ENCODE data around the gene TAS2R38.
"Not testable (repeated sequence)": the region's sequence is repeated elsewhere in the genome, so short reads cannot be mapped to it uniquely, and the experiment has no call there.

The TAS2R38 gene

DNA sequence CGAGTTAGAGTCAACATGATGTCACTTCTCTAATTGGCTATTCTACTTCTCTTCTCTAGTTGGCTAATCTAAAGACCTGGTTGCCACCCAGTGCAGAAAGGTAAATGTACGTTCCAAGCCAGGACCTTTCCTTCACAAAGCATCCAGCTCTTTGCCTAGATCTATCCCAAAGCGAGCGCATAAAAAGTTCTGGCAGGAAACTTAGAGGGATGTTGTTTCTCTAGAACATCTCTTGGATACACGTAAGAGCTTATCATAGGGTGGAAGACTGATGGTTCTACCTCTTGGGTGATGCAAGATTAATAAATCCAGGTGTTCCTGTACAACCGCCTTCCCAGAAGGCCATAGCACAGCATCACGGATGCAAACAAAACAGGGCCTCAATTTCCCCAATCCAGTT lies at the start of gene TAS2R38:
TAS2R38 (minus strand) TSS at position 101 of the 400 bp plus-strand sequence; CDS start at position 17, 84 bp downstream.
- no peak for FAIRE-seq

DNA sequence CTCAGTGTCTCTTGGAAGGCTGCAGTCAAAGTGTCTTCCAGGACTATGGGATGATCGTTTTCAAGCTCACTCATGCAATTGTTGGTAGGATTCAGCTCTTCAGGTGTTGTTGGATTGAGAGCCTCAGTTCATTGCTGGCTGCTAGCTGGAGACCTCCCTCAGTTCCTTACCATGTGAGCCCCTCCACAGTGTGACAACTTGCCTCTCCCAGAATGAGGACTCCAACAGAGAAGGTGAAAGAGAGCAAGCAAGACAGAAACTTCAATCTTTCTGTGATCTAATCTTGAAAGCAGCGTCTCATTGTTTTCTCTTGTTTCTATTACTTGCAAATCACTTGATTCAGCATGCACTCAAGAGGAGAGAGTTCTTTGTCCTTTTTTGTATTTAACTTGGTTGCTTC lies 44.6 kb upstream of the TAS2R38 start:
- FAIRE-seq = no peak

DNA sequence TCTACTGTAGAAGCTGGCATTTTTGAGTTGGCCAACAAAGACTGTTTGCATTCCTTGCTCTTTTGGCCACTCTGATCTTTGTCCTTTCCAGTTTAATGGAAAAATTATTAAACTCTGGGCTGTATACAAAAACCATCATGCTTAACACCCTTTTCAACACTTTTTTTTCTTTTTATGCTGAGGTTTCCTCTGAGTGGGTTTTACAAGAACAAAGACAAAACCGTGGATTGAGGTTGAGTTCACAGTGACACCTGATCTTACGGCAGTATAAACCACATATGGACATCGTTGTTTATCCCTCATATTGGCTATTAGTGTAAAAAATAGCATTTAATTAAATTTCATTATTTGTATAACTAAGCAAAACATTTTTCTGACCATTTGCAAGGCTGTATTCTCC lies 43.9 kb upstream of the TAS2R38 start:
- no peak for FAIRE-seq

DNA sequence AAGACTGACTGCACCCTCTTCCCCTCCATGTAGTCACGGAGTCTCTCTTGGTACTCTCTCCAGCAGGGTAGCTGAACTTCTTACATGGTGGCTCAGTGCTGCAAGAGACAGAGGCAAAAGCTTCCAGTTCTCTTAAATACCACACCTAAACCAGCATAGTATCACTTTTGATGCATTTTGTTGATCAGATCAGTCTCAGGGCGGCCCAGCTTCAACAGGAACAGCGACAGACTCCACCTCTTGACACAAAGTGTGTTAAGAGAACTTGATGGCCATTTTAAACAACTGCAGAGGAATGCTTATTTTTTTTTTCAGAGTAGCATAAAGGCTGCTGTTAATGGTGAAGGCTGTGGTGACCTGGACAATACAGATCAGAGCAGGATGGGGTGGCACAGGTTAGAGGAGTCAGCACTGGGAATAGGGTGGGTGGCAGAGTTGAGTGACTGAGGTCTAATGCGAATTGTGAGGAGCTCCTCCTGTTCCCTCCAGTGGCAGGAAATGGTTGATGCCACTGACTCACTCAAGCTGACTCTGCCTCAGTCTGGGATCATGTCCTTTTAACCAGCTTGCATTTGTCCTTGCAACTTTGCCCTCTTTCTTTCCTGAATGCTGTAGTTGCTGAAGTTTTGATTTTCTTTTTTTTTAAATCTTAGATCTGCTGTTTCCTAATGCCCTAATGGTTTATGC lies 39.4 kb upstream of the TAS2R38 start:
- no peak for FAIRE-seq

DNA sequence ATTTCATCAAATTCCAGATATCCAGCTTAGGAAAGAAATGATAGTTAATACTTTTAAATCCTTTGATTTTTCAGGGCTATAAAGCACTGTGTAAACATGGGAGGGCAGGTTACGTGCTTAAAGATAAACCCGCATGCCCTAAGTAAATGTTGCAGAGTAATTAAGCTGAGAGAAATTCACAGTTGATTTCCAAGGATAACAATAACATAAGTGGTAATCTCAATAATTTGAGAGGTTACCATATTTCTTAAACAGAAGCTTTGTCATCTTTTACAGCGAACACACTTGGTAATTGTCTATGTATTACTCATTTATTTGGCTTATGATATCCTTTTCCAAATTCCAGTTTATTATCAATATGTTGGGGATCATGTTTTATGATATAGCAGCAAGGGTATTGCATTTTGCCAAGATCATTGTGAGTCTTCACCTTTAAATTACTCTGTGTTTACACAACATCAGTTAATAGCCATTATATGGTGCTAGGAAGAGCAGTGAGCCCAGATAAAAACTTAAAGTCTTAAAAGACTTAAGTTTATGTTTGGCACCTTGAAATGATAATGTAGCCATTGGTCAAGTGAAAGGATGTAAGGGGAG lies 37.5 kb upstream of the TAS2R38 start:
- FAIRE-seq = no peak

DNA sequence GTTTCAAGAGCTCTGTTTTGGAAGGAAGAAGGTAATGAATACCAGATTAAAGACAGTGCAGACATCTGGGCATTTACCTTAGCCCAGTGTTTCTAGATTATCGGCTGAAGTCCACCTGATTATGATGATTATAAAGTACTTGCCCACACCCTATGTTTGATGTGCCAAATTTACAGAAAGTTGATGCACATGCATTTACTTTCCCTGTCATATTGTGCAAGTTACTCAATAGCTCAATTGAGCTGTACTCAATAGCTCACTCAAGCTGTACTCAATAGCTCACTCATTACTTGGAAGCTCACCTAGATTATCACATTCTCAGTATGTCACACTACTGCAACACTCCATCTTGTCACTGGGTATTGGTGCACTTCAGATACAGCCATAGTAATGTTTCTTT lies 35.6 kb upstream of the TAS2R38 start:
- no peak for FAIRE-seq

DNA sequence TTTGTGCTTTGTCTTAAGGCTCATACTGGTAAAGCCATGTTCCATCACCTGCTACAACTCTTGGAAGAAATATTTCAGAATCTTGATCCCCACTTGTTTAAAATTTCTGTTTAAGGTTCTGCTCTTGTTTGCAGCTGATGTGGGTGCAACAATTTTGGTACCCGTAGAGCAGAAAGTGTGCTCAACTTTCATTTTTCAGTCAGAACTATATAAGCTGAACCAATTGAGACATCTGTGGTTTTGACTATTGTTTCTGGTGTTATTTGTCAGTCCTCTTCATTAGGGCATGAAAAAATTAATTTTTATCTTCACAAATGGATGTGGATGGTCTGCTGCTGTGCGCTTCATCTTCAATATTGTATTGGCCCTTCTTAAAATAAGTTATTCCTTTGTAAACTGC lies 33.0 kb upstream of the TAS2R38 start:
- no peak for FAIRE-seq

DNA sequence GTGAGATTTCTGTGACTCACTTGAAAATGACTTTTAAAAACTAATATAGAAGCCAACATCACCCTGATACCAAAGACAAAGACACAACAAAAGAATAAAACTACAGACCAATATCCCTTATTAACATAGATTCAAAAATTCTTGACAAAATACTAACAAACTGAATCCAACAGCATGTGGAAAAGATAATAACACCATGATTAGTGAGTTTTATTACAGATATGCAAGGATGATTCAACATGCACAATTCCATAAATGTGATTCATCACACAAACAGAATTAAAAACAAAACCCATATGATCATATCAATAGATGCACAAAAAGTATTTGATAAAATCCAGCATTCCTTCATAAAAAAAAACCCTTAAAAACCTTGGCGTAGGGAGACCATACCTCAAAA lies 28.6 kb upstream of the TAS2R38 start:
- no peak for FAIRE-seq

DNA sequence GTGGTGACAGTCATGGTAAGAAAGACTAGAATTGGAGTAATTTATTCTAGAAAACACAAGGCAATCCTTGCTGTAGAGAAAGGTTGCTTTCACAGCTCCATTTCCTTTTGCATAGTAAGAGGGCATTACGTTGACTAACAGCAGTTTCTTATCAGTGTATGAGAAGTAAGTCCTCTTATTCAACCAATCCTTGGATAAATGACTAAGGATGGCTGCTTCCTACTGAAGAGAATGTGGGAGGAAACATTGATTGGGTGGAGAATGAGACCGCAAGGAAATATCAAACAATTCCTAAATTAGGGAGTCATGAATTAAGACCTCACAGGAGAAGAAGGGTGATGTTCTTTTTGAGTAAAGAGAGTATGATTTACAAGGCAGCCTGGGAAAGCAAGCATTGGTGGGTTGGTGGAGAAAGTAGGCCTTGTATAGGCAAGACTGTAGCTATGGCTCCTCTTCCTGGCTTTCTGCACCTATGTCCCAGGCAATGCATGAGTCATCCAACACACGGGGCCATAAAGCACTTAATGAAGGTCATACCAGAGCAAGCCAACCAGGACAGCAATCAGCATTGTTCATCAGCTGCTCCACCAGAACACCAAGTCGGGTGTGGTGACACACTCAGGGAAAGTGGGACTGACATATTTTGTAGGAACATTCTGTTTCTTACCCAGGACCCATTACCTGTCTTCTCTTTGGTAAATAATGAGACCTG lies 27.7 kb upstream of the TAS2R38 start:
- FAIRE-seq = no peak

DNA sequence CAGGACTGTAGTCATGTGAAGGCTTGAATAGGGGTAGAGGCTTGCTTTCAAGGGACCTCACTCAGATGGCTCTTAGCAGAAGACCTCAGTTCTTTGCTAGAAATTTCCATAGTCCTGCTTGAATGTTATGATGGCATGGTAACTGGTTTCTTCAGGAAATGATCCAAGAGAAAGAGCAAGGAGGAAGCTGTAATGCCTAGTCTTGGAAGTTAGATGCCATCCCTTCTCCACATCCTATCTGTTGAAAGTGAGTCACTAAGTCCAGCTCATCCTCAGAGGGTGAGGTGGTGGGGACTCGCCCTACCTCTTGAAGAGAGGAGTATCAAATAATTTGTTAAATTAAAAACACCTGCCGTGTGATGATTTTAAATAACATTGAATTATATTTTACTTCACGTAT lies 26.7 kb upstream of the TAS2R38 start:
- no peak for FAIRE-seq

DNA sequence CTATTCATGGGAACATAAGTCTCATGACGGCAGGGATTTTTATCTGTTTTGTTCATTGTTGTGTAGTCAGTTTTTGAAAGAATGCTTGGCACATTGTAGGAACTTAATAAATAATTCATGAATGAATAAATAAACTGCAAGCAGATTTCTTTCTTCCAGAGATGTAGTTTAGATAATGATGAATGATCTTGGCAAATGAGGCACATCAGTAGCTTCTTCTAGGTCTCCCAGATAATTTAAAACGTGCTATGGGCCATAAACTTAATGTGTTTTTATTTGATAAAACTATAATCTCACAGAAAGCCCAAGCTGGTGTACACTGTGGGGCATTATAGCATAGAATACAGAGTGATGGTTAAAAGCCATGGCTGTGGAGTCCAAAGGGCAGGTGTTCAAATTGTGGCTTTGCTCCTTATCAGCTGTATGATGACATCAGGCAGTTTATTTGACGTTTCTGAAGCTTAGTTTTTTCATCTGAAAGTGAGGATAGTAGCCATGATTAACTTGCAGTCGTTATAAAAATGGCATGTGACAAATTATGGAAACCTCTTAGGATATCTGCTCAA lies 25.6 kb upstream of the TAS2R38 start:
- no peak for FAIRE-seq

DNA sequence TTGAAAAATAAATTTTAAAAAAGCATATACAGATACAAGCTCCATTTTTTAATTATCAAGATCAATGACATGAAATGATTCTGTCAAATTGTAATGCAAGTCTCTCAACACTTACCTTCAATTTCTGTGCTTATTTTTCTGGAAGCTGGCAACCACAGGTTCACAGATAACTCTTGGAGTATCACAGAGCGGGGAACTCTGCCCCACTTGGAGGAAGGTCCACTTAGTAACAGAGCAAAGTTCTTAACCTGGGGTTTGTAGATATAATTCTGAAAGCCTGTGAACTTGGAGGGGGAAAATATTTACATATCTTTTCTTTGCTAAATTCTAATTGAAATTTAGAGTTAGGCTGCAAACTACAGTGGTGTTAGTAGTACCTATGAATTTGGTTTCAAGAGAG lies 19.8 kb upstream of the TAS2R38 start:
- no peak for FAIRE-seq

DNA sequence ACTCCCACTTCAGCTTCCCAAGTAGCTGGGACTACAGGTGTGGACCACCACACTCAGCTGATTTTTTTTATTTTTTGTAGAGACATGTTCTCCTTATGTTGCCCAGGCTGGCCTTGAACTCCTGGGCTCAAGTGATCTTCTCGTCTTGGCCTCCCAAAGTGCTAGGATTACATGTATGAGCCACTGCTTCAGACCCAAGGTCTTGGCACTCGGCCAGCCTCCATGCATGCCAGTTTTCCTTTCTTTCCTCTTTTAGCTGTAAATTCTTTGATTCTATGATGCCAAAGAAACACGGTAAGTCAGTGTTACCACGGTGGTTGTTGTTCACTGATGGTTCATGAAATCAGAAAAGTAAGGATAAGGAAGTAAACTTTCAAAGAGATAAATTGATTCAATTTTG lies 19.1 kb upstream of the TAS2R38 start:
- no peak for FAIRE-seq

DNA sequence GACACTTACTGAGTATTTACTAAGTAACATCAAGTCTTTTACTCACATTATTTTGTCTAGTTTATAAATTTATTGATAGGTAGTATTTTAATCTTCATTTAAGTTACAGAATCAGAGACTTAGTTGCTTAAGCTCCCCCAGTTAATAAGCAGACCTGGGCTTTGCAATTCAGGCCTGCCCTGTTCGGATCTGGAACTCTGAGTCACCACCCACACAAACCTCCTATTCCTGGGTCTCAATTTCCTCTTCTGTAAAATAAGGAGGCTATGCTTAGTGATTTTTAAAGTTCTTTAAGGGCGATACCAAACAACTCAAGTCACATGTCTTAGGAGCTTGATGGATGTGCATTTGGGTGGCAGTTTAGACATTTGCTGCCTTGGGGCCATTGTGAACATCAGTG lies 18.6 kb upstream of the TAS2R38 start:
- no peak for FAIRE-seq

DNA sequence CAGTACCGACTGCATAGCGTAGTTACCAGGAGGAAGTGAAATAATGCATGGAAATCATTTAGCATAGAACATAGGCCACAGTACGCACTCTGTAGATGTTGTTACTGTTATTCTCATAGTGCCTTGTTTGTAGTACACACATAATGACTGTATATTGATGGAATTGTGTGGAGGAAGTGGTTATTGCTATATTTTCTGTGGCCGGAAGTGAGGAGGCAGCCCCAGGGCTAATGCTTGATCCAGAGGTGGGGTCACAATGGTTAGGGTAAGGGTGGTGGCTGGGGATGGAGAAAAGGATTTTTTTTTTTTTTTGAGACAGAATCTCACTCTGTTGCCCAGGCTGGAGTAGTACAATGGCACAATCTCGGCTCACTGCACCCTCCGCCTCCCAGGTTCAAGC lies 17.6 kb upstream of the TAS2R38 start:
- no peak for FAIRE-seq

DNA sequence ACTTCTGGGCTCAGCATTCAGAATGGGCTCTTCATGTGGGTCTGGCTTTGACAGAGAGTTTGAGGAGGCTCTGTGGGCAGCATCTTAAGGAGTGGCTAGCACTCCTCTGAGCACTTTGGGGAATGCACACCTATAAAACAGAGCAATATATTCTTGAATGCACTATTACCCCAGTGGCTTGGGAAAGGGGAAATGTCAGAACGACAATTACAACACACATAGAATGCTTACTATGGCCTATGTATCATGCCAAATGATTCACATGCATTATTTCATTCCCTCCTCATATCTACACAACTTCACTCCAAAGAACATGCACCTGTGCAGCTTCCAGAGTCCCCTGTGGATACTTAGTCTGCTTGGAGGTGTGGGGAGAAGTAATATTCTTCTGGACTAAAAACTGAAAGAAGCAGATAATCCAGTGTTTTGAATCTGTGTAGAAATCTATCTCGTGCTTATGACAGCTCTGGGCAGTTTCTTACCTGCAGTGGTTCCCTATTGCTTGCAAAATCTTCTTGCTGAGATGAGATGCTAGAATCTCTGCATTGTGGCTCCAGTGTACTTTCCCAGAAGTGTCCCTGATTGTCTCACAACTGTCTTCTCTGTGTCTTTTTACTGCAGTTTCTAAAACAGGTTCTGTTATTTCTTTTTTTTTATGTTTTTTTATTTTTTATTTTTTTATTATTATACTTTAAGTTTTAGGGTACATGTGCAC lies 16.6 kb upstream of the TAS2R38 start:
- no peak for FAIRE-seq

DNA sequence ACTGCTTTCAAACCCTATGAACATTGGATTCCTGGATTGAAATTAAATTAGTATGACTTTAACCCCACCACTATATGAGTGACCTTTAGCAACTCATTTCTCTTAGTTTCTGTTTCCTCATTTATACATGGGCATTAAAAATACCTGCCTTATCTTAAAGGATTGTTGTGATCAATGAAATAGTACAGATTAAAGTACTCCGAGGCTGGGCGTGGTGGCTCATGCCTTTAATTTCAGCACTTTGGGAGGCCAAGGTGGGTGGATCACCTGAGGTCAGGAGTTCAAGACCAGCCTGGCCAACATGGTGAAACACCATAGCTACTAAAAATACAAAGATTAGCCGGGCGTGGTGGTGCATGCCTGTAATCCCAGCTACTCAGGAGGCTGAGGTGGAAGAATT lies 14.2 kb upstream of the TAS2R38 start:
- FAIRE-seq = not testable (repeated sequence)

DNA sequence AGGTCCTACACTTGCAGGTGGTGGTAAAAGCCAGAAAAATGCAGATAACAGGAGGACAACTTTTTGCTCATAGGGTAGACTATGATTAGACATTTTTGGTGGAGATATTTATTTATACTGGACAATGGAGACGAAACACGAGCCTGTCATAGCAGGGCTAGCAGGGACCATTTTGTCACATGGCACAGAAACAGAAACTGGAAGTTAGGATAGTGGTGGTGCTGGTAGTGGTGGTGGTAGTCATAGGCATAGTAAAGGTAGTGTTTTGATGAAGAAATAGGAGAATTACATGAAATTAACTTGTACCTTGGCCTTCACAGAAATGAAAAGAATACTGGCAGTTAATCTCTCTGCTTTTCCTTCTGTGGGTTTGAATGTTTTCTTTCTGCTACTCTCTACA lies 13.3 kb upstream of the TAS2R38 start:
- no peak for FAIRE-seq

DNA sequence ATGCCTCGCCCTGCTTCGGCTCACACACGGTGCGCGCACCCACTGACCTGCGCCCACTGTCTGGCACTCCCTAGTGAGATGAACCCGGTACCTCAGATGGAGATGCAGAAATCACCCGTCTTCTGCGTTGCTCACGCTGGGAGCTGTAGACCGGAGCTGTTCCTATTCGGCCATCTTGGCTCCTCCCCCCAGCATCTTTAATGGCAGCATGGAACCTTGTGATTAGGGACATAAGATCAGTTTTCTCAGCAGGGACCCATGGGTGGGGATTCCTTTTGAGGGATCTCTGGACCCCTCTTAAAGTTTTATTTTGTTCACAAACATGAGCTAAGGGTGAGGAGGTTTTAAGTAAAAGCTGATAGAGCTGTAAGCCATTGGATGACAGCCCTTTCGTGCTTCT lies 12.4 kb upstream of the TAS2R38 start:
- not testable (repeated sequence) for FAIRE-seq

DNA sequence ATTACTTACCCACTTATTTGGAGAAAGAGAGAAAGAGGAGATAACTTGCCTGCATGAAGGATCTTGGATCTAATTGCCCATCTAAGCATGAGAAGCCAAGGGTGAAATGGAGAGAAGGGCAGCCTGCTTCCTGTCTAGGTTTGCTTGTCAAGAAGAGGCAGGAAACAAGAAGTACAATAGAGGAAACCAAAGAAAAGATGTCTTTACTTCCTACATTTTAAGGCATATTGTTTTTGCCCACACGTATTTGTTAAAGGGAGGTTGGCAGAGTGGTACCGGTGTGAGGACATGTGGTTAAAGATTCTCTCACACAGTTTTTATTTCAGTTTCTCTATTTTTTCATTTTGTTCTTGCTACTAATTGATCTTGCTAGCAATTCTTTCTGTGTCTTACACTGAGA lies 6.0 kb upstream of the TAS2R38 start:
- no peak for FAIRE-seq

DNA sequence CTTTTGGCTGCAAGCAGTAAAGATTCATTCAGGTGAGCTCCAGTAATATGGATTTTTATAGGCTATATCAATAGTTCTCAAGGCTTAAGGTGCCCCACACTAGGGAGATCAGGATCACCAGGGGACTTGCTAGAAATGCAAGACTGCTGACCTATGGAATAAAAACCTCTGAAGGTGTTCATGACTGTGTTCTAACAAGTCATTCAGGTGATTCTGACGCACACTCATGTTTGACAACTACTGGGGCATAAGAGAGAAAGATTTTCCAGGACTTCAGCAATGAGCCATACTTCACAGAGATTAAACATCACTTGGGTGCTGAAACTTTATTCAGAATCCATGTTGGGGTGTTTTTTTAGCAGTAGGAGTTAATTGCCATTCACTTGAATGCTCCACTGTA lies 4.8 kb upstream of the TAS2R38 start:
- FAIRE-seq = no peak

DNA sequence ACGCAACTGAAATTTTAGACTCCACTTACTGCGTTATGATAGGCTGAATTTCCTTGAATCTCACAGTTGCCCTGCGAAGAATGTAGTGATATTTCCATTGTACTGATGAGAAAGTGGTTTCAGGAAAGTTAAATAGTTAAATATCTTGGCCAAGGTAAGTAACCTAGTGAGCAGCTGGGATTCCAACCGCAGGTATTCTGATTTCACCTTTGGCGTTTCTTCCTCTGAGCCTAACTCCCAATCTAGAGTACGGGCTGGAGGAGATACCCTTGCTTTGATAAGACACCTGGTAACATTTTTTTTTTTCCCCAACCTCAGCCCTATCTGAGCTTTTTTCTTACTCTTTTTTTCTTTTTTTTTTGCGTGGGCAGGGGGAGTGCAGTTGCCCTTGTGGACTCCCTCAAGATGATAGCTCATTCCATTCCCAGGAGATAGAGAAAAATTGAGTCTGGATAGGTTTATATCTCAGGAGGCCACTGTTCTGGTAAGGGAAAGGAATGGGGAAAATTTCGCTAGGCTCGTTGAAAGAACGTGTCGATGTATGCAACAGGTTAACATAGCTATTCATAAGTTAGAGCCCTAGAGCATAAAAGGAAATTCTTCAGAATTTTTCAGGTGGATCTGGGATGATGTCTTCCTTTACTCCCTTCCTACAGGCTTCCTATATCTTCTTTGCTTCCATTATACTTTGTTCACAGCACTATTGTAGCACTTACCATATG lies 3.1 kb upstream of the TAS2R38 start:
- no peak for FAIRE-seq

All from colon (tissue), 2 donors.